Measurements from ENCODE around the gene DNM3.

DNA sequence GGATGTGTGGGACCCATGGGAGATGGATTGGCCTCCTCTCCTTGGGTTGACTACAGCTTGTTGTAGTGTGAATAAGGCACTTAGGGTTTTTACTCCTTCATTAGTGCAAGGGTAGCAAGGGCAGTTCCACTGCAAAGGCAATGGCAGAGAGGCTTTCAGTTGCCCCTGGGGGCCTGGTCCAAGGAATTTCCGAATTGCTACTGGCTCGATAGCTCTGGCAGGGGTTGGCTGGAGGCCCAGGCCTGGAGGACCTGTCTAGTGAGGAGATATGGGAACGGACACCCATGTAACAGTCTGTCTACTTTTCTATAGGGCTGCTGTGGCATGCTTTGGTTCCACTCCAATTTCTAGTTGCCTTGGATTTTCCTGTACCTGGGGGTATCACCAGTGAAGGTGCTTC, 360.3 kb downstream of the DNM3 start:
- TF ChIP-seq MYC (IDR thresholded peaks at IDR 0.05; ENCODE audit: low read depth, low read length) (no peak), POLR2A (IDR thresholded peaks at IDR 0.05; ENCODE audit: low read depth, low read length) (no peak), JUN (IDR thresholded peaks at IDR 0.05; ENCODE audit: borderline replicate concordance, insufficient read depth, insufficient read length, low read depth) (no peak), POLR2AphosphoS5 (IDR thresholded peaks at IDR 0.05; ENCODE audit: insufficient read depth, low read depth, low read length) (no peak), EZH2 (IDR thresholded peaks at IDR 0.05; ENCODE audit: borderline replicate concordance, low read depth, low read length, severe bottlenecking) (no peak), MAX (IDR thresholded peaks at IDR 0.05; ENCODE audit: insufficient read depth, insufficient read length) (no peak), FOS (IDR thresholded peaks at IDR 0.05; ENCODE audit: borderline replicate concordance, insufficient read depth, low read length) (no peak)
- TF ChIP-seq, protein P1, sequence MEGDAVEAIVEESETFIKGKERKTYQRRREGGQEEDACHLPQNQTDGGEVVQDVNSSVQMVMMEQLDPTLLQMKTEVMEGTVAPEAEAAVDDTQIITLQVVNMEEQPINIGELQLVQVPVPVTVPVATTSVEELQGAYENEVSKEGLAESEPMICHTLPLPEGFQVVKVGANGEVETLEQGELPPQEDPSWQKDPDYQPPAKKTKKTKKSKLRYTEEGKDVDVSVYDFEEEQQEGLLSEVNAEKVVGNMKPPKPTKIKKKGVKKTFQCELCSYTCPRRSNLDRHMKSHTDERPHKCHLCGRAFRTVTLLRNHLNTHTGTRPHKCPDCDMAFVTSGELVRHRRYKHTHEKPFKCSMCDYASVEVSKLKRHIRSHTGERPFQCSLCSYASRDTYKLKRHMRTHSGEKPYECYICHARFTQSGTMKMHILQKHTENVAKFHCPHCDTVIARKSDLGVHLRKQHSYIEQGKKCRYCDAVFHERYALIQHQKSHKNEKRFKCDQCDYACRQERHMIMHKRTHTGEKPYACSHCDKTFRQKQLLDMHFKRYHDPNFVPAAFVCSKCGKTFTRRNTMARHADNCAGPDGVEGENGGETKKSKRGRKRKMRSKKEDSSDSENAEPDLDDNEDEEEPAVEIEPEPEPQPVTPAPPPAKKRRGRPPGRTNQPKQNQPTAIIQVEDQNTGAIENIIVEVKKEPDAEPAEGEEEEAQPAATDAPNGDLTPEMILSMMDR (IDR thresholded peaks at IDR 0.05; ENCODE audit: extremely low read depth in 1 of 2, insufficient read depth in 1 of 2, low read depth in 1 of 2, low read length in 2 of 2), result no peak
